ENCODE data around the gene TLR4.

TLR4 gene

DNA sequence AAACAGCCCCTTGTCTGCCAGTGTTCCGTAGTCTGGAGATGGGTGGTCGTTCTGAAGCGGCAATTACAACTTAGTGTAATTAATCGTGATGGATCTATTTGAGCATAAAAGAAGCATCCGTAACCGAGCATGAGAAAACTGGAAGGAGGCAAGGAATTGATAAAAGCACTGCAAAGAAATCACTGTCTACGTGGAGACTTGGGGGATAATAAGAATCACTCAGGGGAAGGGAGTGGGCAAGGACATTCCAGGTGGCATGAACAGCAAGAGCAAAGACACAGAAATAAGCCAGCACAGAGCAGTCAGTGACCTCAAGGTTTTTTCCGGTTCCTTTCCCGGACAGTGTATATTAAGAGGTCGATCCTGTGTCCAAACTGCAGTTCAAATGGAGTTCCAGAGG lies 35.0 kb downstream of the TLR4 start:
- no peak overlapping the region for H3K27ac ChIP-seq (ENCODE audit: low read length)
- no peaks in the 10 kb centered on the region for H3K79me2 ChIP-seq (ENCODE audit: low read length)
- H3K4me3 ChIP-seq (ENCODE audit: low read length) = no peak overlapping the region
- no peak overlapping the region for H3K4me2 ChIP-seq (ENCODE audit: low read length)
- peaks cover 48% of the 10 kb centered on the region for H3K27me3 ChIP-seq (ENCODE audit: low read depth, low read length)
- no peaks in the 10 kb centered on the region for H4K20me1 ChIP-seq (ENCODE audit: insufficient read depth, low read length)
- H3K9me3 ChIP-seq (ENCODE audit: insufficient read depth, low read length) = no peaks in the 10 kb centered on the region
- no peaks in the 10 kb centered on the region for H3K36me3 ChIP-seq (replicated peaks; ENCODE audit: low read depth, low read length)
- peaks cover 13% of the 10 kb centered on the region for H3K4me1 ChIP-seq (ENCODE audit: low read length)
- H2AFZ ChIP-seq (ENCODE audit: low read depth, low read length) = no peak overlapping the region
- H3K9ac ChIP-seq (ENCODE audit: low read length) = no peak overlapping the region
- no peak for TF ChIP-seq EZH2phosphoT487 (IDR thresholded peaks at IDR 0.05; ENCODE audit: low read depth)
- TF ChIP-seq, protein P1, sequence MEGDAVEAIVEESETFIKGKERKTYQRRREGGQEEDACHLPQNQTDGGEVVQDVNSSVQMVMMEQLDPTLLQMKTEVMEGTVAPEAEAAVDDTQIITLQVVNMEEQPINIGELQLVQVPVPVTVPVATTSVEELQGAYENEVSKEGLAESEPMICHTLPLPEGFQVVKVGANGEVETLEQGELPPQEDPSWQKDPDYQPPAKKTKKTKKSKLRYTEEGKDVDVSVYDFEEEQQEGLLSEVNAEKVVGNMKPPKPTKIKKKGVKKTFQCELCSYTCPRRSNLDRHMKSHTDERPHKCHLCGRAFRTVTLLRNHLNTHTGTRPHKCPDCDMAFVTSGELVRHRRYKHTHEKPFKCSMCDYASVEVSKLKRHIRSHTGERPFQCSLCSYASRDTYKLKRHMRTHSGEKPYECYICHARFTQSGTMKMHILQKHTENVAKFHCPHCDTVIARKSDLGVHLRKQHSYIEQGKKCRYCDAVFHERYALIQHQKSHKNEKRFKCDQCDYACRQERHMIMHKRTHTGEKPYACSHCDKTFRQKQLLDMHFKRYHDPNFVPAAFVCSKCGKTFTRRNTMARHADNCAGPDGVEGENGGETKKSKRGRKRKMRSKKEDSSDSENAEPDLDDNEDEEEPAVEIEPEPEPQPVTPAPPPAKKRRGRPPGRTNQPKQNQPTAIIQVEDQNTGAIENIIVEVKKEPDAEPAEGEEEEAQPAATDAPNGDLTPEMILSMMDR (IDR thresholded peaks at IDR 0.05; ENCODE audit: low read depth, low read length) = no peak

DNA sequence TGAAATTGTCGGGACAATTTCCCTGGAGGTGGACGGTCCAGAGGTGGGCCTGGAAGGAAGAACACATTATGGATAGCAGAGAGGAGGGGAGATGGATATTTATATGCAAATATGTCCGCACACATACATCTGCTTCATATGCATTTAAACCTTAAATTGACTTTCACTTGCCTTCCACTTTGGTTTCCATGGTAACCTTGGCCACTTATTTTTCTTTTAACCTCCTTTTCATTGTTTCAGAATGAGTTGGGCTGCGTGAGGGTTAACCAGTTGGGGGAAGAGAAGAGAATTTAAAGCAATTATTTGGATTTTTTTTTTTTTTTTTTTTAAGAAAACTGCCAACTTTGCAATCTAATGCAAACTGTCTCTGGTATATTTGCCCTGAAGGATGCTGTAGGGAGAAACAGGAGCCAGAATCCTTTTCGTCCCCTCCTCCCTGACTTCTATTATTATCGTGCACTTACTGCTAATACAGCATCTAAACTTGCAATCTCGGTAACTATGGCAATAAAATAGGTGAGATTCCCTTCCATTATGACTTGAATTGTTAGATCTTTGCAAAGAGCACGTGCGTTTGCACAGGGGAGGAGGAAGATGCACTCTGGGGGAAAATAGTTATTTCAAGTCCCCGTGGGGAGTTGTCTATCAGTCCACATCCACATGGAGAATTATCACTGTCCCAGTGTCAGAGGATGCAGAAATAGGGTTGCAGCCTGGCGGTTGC lies 35.6 kb downstream of the TLR4 start:
- H3K36me3 ChIP-seq (replicated peaks; ENCODE audit: low read depth, low read length) = no peaks in the 10 kb centered on the region
- TF ChIP-seq, protein P1 (IDR thresholded peaks at IDR 0.05; ENCODE audit: low read depth, low read length) = no peak
- no peak for TF ChIP-seq EZH2phosphoT487 (IDR thresholded peaks at IDR 0.05; ENCODE audit: low read depth)
- peaks cover 19% of the 10 kb centered on the region for H3K4me1 ChIP-seq (ENCODE audit: low read length)
- H3K79me2 ChIP-seq (ENCODE audit: low read length) = no peaks in the 10 kb centered on the region
- H3K9ac ChIP-seq (ENCODE audit: low read length) = no peak overlapping the region
- no peak overlapping the region for H2AFZ ChIP-seq (ENCODE audit: low read depth, low read length)
- H3K27ac ChIP-seq (ENCODE audit: low read length) = no peak overlapping the region
- peaks cover 53% of the 10 kb centered on the region for H3K27me3 ChIP-seq (ENCODE audit: low read depth, low read length)
- H4K20me1 ChIP-seq (ENCODE audit: insufficient read depth, low read length) = no peaks in the 10 kb centered on the region
- no peak overlapping the region for H3K4me3 ChIP-seq (ENCODE audit: low read length)
- no peaks in the 10 kb centered on the region for H3K9me3 ChIP-seq (ENCODE audit: insufficient read depth, low read length)
- 0 out of 2 replicates have a peak overlapping the region, but pooled peaks have one; percentile 5 for H3K4me2 ChIP-seq (ENCODE audit: low read length)

DNA sequence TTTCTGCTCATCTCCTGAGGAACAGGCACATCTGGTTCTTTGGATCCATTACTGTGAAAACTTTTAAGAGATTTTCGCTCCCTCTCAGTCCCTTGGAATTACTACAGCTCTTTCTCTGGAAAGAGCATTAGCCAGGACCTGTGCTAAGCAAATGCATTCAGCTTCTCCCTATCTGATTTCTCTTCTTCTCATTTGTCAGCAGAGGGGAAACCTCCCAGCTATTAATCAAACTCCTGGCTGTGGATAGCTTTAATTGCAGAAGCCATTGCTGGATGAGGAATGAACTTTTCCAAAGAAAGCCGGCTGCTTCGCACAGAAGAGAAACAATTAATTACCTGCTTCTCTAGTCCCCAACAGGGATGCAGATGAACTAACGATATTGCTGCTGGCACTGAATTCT lies 37.9 kb downstream of the TLR4 start:
- Histone ChIP-seq H2AFZ (ENCODE audit: low read depth, low read length) (no peak overlapping the region), H3K9ac (ENCODE audit: low read length) (no peak overlapping the region), H3K4me1 (ENCODE audit: low read length) (peaks cover 24% of the 10 kb centered on the region), H3K9me3 (ENCODE audit: insufficient read depth, low read length) (no peaks in the 10 kb centered on the region), H3K27ac (ENCODE audit: low read length) (no peak overlapping the region), H3K27me3 (ENCODE audit: low read depth, low read length) (peaks cover 71% of the 10 kb centered on the region), H3K79me2 (ENCODE audit: low read length) (no peaks in the 10 kb centered on the region), H3K4me2 (ENCODE audit: low read length) (no peak overlapping the region), H3K36me3 (replicated peaks; ENCODE audit: low read depth, low read length) (no peaks in the 10 kb centered on the region), H4K20me1 (ENCODE audit: insufficient read depth, low read length) (no peaks in the 10 kb centered on the region), H3K4me3 (ENCODE audit: low read length) (no peak overlapping the region)
- TF ChIP-seq EZH2phosphoT487 (IDR thresholded peaks at IDR 0.05; ENCODE audit: low read depth) = no peak
- TF ChIP-seq, protein P1 (IDR thresholded peaks at IDR 0.05; ENCODE audit: low read depth, low read length) = no peak

DNA sequence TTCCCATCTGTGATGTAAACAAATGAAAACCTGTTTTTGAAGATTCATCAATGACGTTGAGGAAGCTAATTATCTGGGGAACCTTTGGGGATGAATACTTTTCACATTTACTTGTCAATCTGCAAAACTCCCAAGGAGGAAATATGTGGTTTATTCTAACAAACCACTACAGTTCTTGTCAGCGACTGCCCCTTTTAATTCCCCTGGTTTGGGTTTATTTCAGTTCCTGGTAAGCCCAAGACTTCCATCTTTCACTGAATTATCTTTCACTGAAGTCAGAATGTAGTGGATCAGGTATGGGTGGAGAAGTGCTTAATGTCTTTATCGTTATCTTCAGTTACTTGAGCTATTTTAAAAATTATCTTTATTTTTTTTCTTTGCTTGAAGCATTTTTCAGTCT lies 40.2 kb downstream of the TLR4 start:
- H2AFZ ChIP-seq (ENCODE audit: low read depth, low read length) = peak overlapping the region; percentile 22; the same call in 1 of the 2 replicates
- no peaks in the 10 kb centered on the region for H4K20me1 ChIP-seq (ENCODE audit: insufficient read depth, low read length)
- no peaks in the 10 kb centered on the region for H3K79me2 ChIP-seq (ENCODE audit: low read length)
- H3K9me3 ChIP-seq (ENCODE audit: insufficient read depth, low read length) = no peaks in the 10 kb centered on the region
- peak overlapping the region; percentile 72 for H3K4me3 ChIP-seq (ENCODE audit: low read length)
- no peak for TF ChIP-seq EZH2phosphoT487 (IDR thresholded peaks at IDR 0.05; ENCODE audit: low read depth)
- TF ChIP-seq, protein P1 (IDR thresholded peaks at IDR 0.05; ENCODE audit: low read depth, low read length) = no peak
- H3K9ac ChIP-seq (ENCODE audit: low read length) = no peak overlapping the region
- H3K27ac ChIP-seq (ENCODE audit: low read length) = no peak overlapping the region
- H3K4me1 ChIP-seq (ENCODE audit: low read length) = peaks cover 29% of the 10 kb centered on the region
- peaks cover 71% of the 10 kb centered on the region for H3K27me3 ChIP-seq (ENCODE audit: low read depth, low read length)
- peak overlapping the region; percentile 89 for H3K4me2 ChIP-seq (ENCODE audit: low read length)
- H3K36me3 ChIP-seq (replicated peaks; ENCODE audit: low read depth, low read length) = no peaks in the 10 kb centered on the region

All from OCI-LY3 (cell line).